OCI-LY7 (cell line): Measurements from ENCODE around the gene CYP3A5. TPM values are rescaled to one million over a fixed set of nuclear protein-coding genes. Genes with fewer than 3 reads are reported as not detected.

ENCODE experiments used
- BruUV-seq: library from RNA; stranded (reverse); fragments of 400-500 nt; replicated peaks from 2 replicates; lab custom pipeline; 2021; lab: Mats Ljungman, UMichigan
- CTCF ChIA-PET: fragments of 300-600 bp; sonication (Branson Sonifier 250); formaldehyde crosslinking; loops from one replicate; lab custom pipeline; 2022; ENCODE audit warnings: antibody characterized with exemption; ENCODE audit not compliant: unreplicated experiment; lab: Charles Lee
- POLR2A ChIA-PET: fragments of 300-600 bp; sonication (Branson Sonifier 250); formaldehyde crosslinking; loops from one replicate; lab custom pipeline; 2022; ENCODE audit warnings: antibody characterized with exemption; lab: Charles Lee
- DNase-seq: peaks from one replicate; pipeline ENCODE4 v3.0.0-alpha.2; 2015; ENCODE audit warnings: low spot score
- H2AFZ ChIP-seq: fragments of 200-600 bp; sonication (generic), shearing (Covaris generic); 2 replicates; pipeline ENCODE4 v1.6.1; 2014; ENCODE audit warnings: mild to moderate bottlenecking, antibody characterized with exemption, low read length, moderate library complexity
- H3K27ac ChIP-seq: fragments of 200-600 bp; sonication (generic); 2 replicates; pipeline ENCODE4 v1.5.1; 2014; ENCODE audit warnings: mixed run types, low read depth, mild to moderate bottlenecking, moderate library complexity, low read length, inconsistent platforms; ENCODE audit not compliant: poor library complexity, severe bottlenecking
- H3K36me3 ChIP-seq: fragments of 200-600 bp; sonication (generic); 2 replicates; pipeline ENCODE4 v1.6.1; 2014; ENCODE audit warnings: mild to moderate bottlenecking, antibody characterized with exemption, low read length, moderate library complexity, mixed read lengths; ENCODE audit not compliant: insufficient read depth
- H3K4me1 ChIP-seq: fragments of 200-600 bp; sonication (generic); 2 replicates; pipeline ENCODE4 v1.5.1; 2014; ENCODE audit warnings: mild to moderate bottlenecking, low read length; ENCODE audit not compliant: insufficient read depth, poor library complexity, severe bottlenecking
- H3K4me2 ChIP-seq: fragments of 200-600 bp; sonication (generic); 2 replicates; pipeline ENCODE4 v1.6.1; 2014; ENCODE audit warnings: mild to moderate bottlenecking, low read length
- H3K4me3 ChIP-seq: fragments of 200-600 bp; sonication (generic); 2 replicates; pipeline ENCODE4 v1.5.1; 2014; ENCODE audit warnings: mild to moderate bottlenecking, low read depth, low read length; ENCODE audit not compliant: poor library complexity, severe bottlenecking
- H3K79me2 ChIP-seq: fragments of 200-600 bp; sonication (generic); 2 replicates; pipeline ENCODE4 v1.6.1; 2016; ENCODE audit warnings: low read depth, mild to moderate bottlenecking, low read length, moderate library complexity, mixed read lengths; ENCODE audit not compliant: insufficient read depth
- H3K9me2 ChIP-seq: fragments of 200-600 bp; sonication (generic); 2 replicates; pipeline ENCODE4 v1.6.1; 2016; ENCODE audit warnings: mild to moderate bottlenecking, low read length, mixed read lengths; ENCODE audit not compliant: insufficient read depth
- H3K9me3 ChIP-seq: fragments of 200-600 bp; sonication (generic); 2 replicates; pipeline ENCODE4 v1.6.1; 2014; ENCODE audit warnings: mild to moderate bottlenecking, mixed run types, low read length, mixed read lengths
- H4K20me1 ChIP-seq: fragments of 200-600 bp; sonication (generic); 2 replicates; pipeline ENCODE4 v1.6.1; 2014; ENCODE audit warnings: mild to moderate bottlenecking, antibody characterized with exemption, low read length, moderate library complexity, mixed read lengths; ENCODE audit not compliant: insufficient read depth
- CTCF ChIP-seq: fragments of 200-600 bp; sonication (generic); conservative IDR thresholded peaks from 2 replicates; pipeline ENCODE4 v1.5.1; 2014; ENCODE audit warnings: mild to moderate bottlenecking, antibody characterized with exemption, low read length, moderate library complexity, mixed read lengths
- EZH2phosphoT487 ChIP-seq: fragments of 200-600 bp; sonication (generic); IDR thresholded peaks from 2 replicates; pipeline ENCODE4 v1.6.1; 2018; ENCODE audit warnings: low read depth, borderline replicate concordance, mild to moderate bottlenecking, mixed run types, antibody characterized with exemption, low read length, moderate library complexity, mixed read lengths
- intact Hi-C: fragments of 100-400 bp; cut with micrococcal nuclease; formaldehyde crosslinking; loops from one replicate; pipeline ENCODE4 v1.10.0; 2022; ENCODE audit not compliant: unreplicated experiment
- total RNA-seq, 2 experiments: library from RNA; depleted of rRNA in 1 of 2; stranded (reverse); fragments of >200 nt in 1 of 2; shearing (Covaris generic) in 1 of 2; gene quantifications; 2 replicates each; pipeline ENCODE4 v1.2.3, GENCODE V29; 2014 to 2022

CYP3A5 gene
- total RNA-seq, 2 experiments from 2014 or later: not detected

GRCh38 chr7:99625961-99626360, 53.8 kb downstream of the CYP3A5 start:
- Histone ChIP-seq H3K79me2 (no peaks in the 10 kb centered on the region), H3K4me2 (no peak overlapping the region), H2AFZ (no peak overlapping the region), H3K9me3 (no peaks in the 10 kb centered on the region), H3K4me3 (no peak overlapping the region), H3K9me2 (no peaks in the 10 kb centered on the region), H4K20me1 (no peaks in the 10 kb centered on the region), H3K4me1 (no peaks in the 10 kb centered on the region), H3K36me3 (peaks cover 93% of the 10 kb centered on the region), H3K27ac (no peak overlapping the region)
- BruUV-seq: no TSS peak
- TF ChIP-seq EZH2phosphoT487 (no peak), CTCF (no peak)
- intact Hi-C loops: no loop called here
- no peak for DNase-seq
- POLR2A ChIA-PET: interaction anchor here (1.2 kb wide), 1 partner anchor 10 kb away, joined by 3 read pairs; no protein-coding TSS in a partner anchor
- CTCF ChIA-PET: no interaction called here

GRCh38 chr7:99625321-99625720, 54.5 kb downstream of the CYP3A5 start:
- no peaks in the 10 kb centered on the region for H3K4me1 ChIP-seq
- no peak overlapping the region for H3K4me3 ChIP-seq
- H3K9me2 ChIP-seq: no peaks in the 10 kb centered on the region
- BruUV-seq: no TSS peak
- no peak overlapping the region for H3K27ac ChIP-seq
- intact Hi-C loops: no loop called here
- H3K36me3 ChIP-seq: peaks cover 93% of the 10 kb centered on the region
- ChIA-PET POLR2A (interaction anchor here (0.5 kb wide), 1 partner anchor 455 kb away, joined by 3 read pairs; no protein-coding TSS in a partner anchor), CTCF (no interaction called here)
- H3K9me3 ChIP-seq: no peaks in the 10 kb centered on the region
- no peaks in the 10 kb centered on the region for H3K79me2 ChIP-seq
- no peak for DNase-seq
- H2AFZ ChIP-seq: no peak overlapping the region
- no peak overlapping the region for H3K4me2 ChIP-seq
- no peak for TF ChIP-seq CTCF
- no peaks in the 10 kb centered on the region for H4K20me1 ChIP-seq

- Histone ChIP-seq H4K20me1 (no peaks in the 10 kb centered on the region), H3K4me1 (no peaks in the 10 kb centered on the region), H3K36me3 (peaks cover 93% of the 10 kb centered on the region), H2AFZ (no peak overlapping the region), H3K9me2 (no peaks in the 10 kb centered on the region), H3K4me2 (no peak overlapping the region), H3K27ac (no peak overlapping the region), H3K79me2 (no peaks in the 10 kb centered on the region), H3K4me3 (no peak overlapping the region), H3K9me3 (no peaks in the 10 kb centered on the region)
- intact Hi-C loops: no loop called here
- ChIA-PET CTCF (no interaction called here), POLR2A (no interaction called here)
- DNase-seq: no peak
- no TSS peak for BruUV-seq
- no peak for TF ChIP-seq CTCF
- no peak for TF ChIP-seq EZH2phosphoT487
Observed at GRCh38 chr7:99624484-99624883, 55.3 kb downstream of the CYP3A5 start.
